Cortex of kidney (tissue), 1 donor: ENCODE measurements around the gene SPNS3.

Experiments used
- DNase-seq: peaks from one replicate; lab custom pipeline; 2025; lab: John Stamatoyannopoulos, UW

The SPNS3 gene

GRCh38 chr17:4467287-4467686 is 33.5 kb downstream of the SPNS3 start:
- DNase-seq, result no peak

- no peak for DNase-seq
Measured at GRCh38 chr17:4469552-4469951, 35.8 kb downstream of the SPNS3 start.

DNA sequence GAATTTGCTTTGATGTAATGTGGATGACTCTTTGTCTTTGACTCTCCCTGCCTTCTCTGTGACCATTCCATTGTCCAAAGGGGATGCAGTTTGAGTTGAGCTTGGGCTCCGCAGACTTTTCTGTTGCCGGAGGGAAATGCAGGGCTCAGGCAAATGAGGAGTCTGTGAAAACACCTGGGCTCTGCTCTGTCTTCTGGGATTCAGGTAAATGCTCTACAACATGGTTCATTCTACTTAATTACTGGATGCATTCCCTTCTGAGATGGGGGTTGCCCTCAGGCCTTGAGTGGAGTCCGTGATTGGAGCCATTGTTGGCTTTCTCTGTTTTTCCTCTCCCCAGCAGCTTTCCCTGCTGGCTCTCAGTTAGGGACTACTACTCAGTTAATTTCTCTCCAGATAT is 38.5 kb downstream of the SPNS3 start:
- no peak for DNase-seq

- no peak for DNase-seq
Measured at GRCh38 chr17:4474093-4474492, 40.4 kb downstream of the SPNS3 start.

DNA sequence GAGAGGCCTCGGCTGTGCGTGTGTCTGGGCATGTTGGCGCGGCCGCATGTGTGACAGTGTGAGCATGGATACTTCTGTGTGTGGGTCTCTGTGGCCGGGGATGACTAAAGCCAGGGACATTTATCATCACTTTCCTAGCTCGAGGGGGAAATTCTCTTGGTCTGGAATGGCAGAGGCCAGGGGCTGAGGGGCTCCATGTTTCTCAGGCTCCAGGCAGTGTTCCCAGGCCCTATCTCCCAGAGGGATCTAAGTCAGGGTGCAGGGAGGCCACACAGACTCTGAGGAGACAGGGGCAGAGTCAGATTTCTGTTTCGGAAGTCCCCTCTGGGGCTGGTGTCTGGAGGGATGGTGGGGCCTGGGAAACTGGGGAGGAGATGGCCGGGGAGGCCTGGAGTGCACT is 41.3 kb downstream of the SPNS3 start:
- DNase-seq, result no peak

GRCh38 chr17:4475463-4475862 is 41.7 kb downstream of the SPNS3 start:
- DNase-seq, result no peak

GRCh38 chr17:4476017-4476416 is 42.3 kb downstream of the SPNS3 start:
- no peak for DNase-seq

- DNase-seq, result no peak
Measured at GRCh38 chr17:4476511-4477070, 42.9 kb downstream of the SPNS3 start.

- DNase-seq, result no peak
Measured at GRCh38 chr17:4477255-4477791, 43.6 kb downstream of the SPNS3 start.

DNA sequence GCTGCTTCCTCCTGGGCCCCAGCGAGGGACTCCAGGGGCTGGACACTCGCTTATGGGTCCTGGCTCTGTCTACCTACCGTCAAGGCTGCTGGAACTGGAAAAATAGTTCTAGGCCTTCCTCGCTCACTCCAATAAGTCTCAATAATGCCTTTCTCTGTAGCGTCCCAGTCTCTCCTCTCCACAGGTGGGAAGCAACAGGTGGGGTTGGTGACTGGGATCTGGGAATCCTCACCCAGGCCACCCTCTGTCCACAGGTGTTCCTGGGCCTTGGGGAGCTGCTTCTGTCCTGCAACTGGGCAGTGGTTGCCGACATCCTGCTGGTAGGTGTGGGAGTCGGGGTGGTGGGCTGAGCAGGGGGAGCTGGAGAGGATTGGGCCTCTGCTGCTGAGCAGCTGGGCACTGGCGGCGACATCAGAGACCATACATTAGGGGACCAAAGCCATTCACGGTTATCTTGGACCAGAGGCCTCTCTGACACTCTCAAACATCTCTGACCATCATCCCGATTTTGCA is 44.6 kb downstream of the SPNS3 start:
- DNase-seq, result no peak

DNA sequence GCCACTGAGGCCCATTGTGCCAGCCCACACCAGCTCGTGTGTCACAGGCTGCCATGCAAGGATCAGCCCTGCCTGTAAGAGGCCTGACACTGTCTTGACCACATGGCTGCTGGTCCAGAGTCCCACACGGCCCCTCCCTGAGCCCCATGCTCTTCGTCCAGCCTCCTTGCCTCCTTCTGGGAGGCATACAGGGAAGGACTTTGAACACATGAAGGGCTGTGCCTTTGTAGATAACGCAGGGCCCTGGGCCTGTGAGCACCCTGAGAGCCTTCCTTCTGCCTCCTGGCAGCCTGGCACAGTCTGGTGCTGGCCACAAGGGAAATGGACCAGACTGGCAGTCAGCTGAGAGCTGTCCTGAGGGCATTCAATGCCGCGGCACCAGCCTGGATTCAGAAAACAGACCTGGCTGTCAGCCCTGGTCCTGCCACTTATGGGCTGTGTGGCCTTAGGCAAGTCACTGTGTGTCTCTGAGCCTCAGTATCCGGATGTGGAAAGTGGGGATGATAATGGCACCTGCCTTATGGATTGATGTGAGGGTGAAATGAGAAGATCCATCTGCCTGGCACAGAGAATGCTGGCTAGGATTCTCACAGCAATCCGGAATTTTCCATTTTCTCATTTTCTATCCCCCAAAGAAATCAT is 45.7 kb downstream of the SPNS3 start:
- DNase-seq, result no peak

DNA sequence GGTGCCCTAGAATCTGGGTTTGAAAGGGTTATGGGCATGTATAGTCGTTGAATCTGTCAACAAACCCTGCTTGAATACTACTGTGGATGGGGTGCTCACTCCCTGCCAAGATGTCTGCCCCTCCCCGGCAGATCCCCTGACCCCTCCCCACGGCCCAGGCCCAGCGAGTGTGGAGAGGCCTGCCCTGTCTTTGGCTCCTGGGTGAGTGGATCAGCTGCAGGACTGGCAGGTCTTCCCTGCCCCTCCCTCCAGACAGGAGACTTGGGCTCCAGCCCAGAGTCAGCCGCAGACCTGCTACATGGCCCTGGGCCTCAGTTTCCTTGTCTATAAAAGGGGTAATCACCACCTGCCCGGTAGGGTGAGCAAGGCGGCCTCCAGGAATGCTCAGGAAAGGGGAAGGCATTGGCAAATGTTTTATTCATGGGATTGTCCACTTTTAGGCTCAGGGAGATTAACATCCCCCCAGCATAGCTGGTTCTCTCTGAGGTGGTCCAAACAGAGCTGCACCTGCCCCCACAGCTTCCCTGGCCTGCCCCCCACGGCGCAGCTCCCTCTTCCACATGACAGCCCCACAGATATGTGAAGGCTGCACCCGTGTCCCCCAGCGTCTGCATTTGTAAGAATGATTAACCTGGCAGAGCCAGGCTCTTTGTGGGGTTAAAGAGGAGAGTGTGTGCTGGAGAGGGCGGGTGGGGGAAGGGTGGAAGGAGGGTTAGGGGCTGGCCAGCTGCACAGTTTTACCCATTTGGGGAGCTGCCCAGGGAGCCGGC is 46.4 kb downstream of the SPNS3 start:
- no peak for DNase-seq

DNA sequence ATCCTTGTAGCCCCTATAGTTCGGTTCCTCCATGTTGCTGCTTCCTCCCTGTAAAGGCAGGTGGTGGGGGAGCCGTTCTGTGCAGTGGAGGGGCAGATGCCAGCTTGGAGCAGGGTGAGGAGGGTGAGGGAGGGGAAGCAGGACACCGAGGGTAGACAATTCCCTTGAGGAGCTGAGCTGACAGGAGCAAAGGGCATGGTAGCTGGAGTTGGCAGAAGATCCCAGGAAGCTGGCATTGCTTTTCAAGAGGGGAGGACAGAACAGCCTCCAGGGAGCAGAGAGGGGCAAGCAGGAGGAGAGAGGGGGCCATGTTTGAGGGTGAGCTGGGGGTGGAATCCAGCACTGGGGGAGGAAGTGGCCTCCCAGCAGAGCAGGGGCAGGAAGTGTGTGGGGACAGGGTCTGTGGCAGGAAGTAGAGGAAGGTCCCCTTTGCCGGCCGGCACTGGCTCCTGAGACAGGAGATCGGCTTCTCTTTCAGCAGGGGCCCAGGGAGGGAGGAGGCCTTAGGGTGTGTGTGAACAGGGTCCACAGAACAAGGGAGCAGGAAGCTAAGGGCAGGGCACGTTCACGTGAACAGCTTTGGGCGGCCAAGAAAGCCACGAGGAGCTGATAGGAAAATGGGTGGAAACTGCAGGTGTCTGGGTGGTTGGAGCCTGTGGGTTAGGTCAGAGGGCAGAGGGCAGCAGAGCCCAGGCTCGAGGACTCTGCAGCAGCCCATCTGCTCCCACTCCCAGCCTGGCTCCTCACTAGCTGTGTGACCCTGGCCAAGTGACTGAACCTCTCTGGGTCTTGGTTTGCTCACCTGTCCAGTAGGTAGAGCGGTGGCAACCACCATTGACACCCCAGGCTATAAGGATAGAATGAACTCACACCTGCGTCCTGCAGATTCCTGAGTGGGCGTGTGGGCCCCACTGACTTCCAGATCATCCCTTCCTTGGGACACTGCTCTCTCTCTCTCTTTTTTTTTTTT is 47.5 kb downstream of the SPNS3 start:
- no peak for DNase-seq

DNA sequence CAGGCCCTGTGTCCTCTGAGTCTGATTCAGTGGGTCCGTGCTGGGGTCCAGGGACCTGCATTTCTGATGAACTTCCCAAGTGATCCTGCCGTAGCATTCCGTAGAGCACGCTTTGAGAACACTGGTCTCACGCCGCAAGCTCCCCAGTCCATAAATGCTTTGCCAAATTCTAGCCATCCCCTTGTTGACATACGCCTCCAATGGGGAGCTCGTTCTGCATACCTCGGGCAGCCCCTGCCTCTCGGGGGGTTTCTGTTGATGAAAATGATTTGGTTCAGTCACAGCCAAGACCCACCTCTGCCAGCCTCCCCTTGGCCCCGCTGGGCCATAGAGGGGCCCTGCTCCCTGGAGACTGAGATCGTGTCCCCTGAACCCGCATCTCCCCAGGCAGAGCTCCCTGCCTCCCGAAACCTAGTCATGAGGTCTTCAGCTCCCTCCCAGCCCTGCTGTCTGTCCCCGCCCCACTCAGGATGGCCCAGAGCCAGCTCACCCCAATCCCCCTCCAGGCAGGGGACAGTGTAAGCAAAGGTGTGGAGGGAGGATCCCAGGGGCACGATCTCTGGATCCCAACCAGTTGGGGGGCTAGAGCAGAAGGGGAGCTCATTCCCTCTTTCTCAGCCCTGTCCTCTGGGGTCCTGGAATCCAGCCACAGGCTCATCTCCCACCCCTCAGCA is 48.7 kb downstream of the SPNS3 start:
- DNase-seq, result no peak

DNA sequence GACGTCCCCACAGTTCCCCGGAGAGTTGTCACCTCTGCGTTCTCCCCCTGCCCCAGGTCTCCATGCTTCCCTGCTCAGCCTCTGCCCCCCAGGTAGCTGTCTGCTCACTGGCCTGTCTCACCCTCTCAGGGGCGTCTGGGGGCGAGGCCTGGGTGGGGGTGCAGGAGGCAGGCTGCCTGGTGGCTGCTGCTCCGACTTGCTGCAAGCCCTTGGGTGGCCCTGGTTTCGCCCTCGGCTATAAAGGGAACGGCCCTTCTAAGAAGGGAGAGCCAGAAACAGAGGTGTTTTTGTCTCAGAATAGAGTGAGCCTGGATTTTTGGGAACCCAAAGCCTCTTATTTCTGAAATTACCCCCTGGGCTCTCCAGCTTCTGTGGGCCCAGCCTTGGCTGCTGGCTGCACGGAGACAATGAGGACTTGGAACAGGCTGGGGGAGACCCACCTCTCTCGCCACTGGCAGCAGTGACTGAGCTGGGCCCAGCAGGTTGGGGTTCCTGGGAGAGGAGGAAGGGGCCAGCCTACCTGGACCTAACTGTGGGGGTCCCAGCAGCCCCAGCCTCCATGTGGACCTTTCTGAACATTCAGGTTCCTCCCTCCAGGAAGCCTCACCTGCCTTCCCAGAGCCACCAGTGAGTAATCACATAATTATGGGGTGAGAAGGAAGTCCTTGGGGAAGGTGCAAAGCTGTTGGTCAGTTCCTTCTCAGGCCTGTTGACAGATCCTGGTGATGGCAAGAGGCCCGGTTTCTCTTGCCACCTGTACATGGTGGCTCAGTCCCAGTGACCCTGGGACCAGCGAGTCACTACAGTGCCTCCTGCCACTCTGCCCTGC is 49.5 kb downstream of the SPNS3 start:
- no peak for DNase-seq

- no peak for DNase-seq
Measured at GRCh38 chr17:4485676-4486646, 52.2 kb downstream of the SPNS3 start.

DNA sequence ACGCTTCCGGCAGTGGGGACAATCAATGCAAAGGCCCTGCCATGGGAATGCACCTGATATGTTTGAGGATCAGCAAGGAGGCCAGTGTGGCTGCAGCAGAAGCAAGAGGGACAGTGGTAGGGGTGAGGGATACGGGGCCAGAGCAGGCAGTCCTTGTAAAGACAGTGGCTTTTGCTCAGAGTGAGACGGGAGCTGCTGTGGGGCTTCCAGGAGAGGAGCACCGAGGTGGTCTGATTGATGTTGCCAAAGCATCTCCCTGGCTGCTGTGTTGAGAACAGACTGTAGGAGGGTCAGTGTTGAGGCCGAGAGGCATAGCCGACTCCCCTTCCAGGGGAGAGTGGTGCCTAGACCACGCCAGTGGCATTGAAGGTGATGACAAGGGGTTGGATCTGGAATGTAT is 53.6 kb downstream of the SPNS3 start:
- no peak for DNase-seq

DNA sequence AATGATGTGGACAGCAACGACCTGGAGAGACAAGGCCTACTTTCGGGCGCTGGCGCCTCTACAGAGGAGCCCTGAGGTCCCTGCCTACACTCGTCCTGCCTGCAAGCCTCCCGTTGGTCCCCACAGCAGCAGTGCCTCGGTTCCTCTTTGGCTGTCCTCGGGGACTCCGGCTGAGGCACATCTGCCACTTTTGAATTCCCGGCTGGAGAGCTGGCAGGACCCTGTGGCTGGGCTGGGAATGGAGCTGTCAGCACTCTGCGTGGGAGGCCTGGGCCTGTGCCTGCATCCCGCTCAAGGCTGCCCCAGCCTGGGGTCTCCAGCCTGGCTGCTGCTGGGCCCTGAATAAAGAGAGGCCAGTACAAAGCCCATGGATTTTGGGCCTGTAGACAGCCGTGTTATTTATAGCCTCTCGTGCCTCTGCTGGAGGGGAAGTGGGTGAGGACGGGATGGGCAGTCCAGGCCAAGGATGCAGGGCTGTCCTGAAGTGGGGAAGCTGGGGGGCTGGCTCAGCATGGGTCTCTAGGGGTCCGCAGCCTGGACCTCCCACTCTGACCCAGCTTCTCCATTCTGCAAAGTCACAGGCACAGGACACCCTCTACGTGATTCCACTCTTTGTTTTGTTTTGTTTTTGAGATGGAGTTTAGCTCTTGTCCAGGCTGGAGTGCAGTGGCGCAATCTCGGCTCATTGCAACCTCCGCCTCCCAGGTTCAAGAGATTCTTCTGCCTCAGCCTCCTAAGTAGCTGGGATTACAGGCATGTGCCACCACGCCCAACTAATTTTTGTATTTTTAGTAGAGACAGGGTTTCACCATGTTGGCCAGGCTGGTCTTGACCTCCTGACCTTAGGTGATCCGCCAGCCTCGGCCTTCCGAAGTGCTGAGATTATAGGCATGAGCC is 54.3 kb downstream of the SPNS3 start:
- no peak for DNase-seq
